Suprapubic skin (tissue), 3 donors: ENCODE data around the gene RAB5B.

Experiments
- CTCF ChIP-seq, 2 donors: fragments of 200-600 bp in 1 of 2; fragments of 450-650 bp in 1 of 2; sonication (generic) in 1 of 2; IDR thresholded peaks; one replicate each; pipeline ENCODE4 v1.5.1; 2016 to 2019; ENCODE audit warnings: antibody characterized with exemption in 2 of 2, mild to moderate bottlenecking in 1 of 2, moderate library complexity in 1 of 2
- EP300 ChIP-seq: sonication (generic); formaldehyde crosslinking; IDR thresholded peaks from one replicate; pipeline ENCODE4 v1.6.1; 2017; ENCODE audit warnings: antibody characterized with exemption
- POLR2A ChIP-seq, 2 donors: fragments of 450-650 bp; IDR thresholded peaks; one replicate each; pipeline ENCODE4 v1.6.1; 2017; ENCODE audit warnings: antibody characterized with exemption in 2 of 2, mild to moderate bottlenecking in 2 of 2, moderate library complexity in 2 of 2

- TF ChIP-seq EP300 = no peak
- no peak for TF ChIP-seq CTCF (IDR thresholded peaks at IDR 0.05)
- no peak for TF ChIP-seq POLR2A (IDR thresholded peaks at IDR 0.05)
Observed at GRCh38 chr12:55969356-55969755, 4.5 kb upstream of the RAB5B start.
